HG03378 (cell line): ENCODE results near the gene EIF2B1.

Experiments used
- ATAC-seq: cut with Tn5 transposase; IDR thresholded peaks from one replicate; pipeline ENCODE4 v1.9.1; 2021; ENCODE audit warnings: mild to moderate bottlenecking, moderate library complexity; ENCODE audit not compliant: unreplicated experiment

EIF2B1 gene

GRCh38 chr12:123571343-123571813 lies 62.1 kb downstream of the EIF2B1 start:
- no peak for ATAC-seq
